Spleen (tissue), 13 donors: ENCODE measurements around the gene KTI12. TPM values are rescaled to one million over a fixed set of nuclear protein-coding genes. Genes with fewer than 3 reads are reported as not detected.
"Not testable (repeated sequence)": the region's sequence is repeated elsewhere in the genome, so short reads cannot be mapped to it uniquely, and the experiment has no call there.

Experiments used
- DNase-seq: peaks from one replicate; pipeline ENCODE4 v3.0.0-alpha.2; 2020
- H3K27ac ChIP-seq, 8 donors: fragments of 200-600 bp; sonication (generic) in 7 of 8; 1 replicate in 4 of 8; 2 replicates in 4 of 8; pipeline versions ENCODE4 v1.5.0 to v1.8.0; 2016 to 2021; ENCODE audit warnings: inconsistent platforms in 4 of 8, mild to moderate bottlenecking in 4 of 8, moderate library complexity in 1 of 8
- H3K27me3 ChIP-seq, 7 donors: fragments of 200-600 bp; sonication (generic) in 6 of 7; replicated peaks in 1 of 7; 1 replicate in 4 of 7; 2 replicates in 3 of 7; pipeline versions ENCODE4 v1.5.0 to v1.8.0; 2016 to 2021; ENCODE audit warnings: inconsistent platforms in 3 of 7, mild to moderate bottlenecking in 1 of 7
- H3K36me3 ChIP-seq, 6 donors: fragments of 200-600 bp; sonication (generic) in 5 of 6; 1 replicate in 4 of 6; 2 replicates in 2 of 6; pipeline versions ENCODE4 v1.5.0 to v1.8.0; 2016 to 2021; ENCODE audit warnings: inconsistent platforms in 2 of 6
- H3K4me1 ChIP-seq, 6 donors: fragments of 200-600 bp; sonication (generic) in 5 of 6; 1 replicate in 3 of 6; 2 replicates in 3 of 6; pipeline versions ENCODE4 v1.5.0 to v1.8.0; 2016 to 2021; ENCODE audit warnings: inconsistent platforms in 3 of 6
- H3K4me3 ChIP-seq, 8 donors: fragments of 200-600 bp; sonication (generic) in 7 of 8; 1 replicate in 4 of 8; 2 replicates in 4 of 8; pipeline versions ENCODE4 v1.5.0 to v1.8.0; 2016 to 2021; ENCODE audit warnings: inconsistent platforms in 4 of 8, mild to moderate bottlenecking in 4 of 8, moderate library complexity in 2 of 8
- H3K9me3 ChIP-seq, 8 donors: fragments of 200-600 bp; sonication (generic) in 7 of 8; 1 replicate in 4 of 8; 2 replicates in 4 of 8; pipeline versions ENCODE4 v1.5.0 to v1.8.0; 2016 to 2021; ENCODE audit warnings: inconsistent platforms in 4 of 8
- CTCF ChIP-seq, 11 experiments: fragments of 200-600 bp in 7 of 11; fragments of 450-650 bp in 4 of 11; sonication (generic) in 4 of 11; IDR thresholded peaks in 8 of 11; conservative IDR thresholded peaks in 3 of 11; 1 replicate in 7 of 11; 2 replicates in 4 of 11; pipeline versions ENCODE4 v1.4.0 to v1.8.0; 2016 to 2021; ENCODE audit warnings: antibody characterized with exemption in 11 of 11, inconsistent platforms in 4 of 11, mild to moderate bottlenecking in 1 of 11
- POLR2A ChIP-seq, 3 donors: fragments of 450-650 bp; IDR thresholded peaks; one replicate each; pipeline ENCODE4 v1.5.1; 2017; ENCODE audit warnings: antibody characterized with exemption in 3 of 3, mild to moderate bottlenecking in 1 of 3
- POLR2AphosphoS5 ChIP-seq, 3 donors: sonication (generic); formaldehyde crosslinking; IDR thresholded peaks; one replicate each; pipeline ENCODE4 v1.5.1; 2017; ENCODE audit warnings: antibody characterized with exemption in 3 of 3
- whole genome bisulfite sequencing, 5 donors: extraction: QIAGEN DNeasy Blood & Tissue Kit in 3 of 5; methylation state at CpG; one replicate each; pipeline versions ENCODE4 v1.1.5 to v1.1.7; 2013 to 2018; 5-methylcytosine and 5-hydroxymethylcytosine counted together
- intact Hi-C: fragments of 100-400 bp; cut with DNase I; formaldehyde crosslinking; loops from one replicate; pipeline ENCODE4 v1.15.0; 2023; ENCODE audit warnings: low total_unique reads
- long read RNA-seq, 2 donors: transcript quantifications; one replicate each; lab custom pipeline, GENCODE V29; 2026
- polyA plus RNA-seq, 3 donors: library from polyadenylated mRNA; stranded (reverse); fragments of 200-250 nt; gene quantifications; one replicate each; pipeline ENCODE4 v1.2.1, GENCODE V29; 2013
- total RNA-seq, 7 donors: library from RNA; depleted of rRNA in 3 of 7; stranded (reverse); fragments of >200 nt in 3 of 7; fragmentation: NEBNext Ultra II Directional in 4 of 7; extraction: Animal tissue kit (Norgen Biotek cat#: 25700) in 4 of 7; gene quantifications; one replicate each; pipeline versions ENCODE4 v1.1.0 to v1.2.1, GENCODE V29; 2016 to 2021
- donor health status: healthy with polysubstance abuse.
- donor health status: DM: no; HTN: no; CAD: no; lungs with moderate emphysema.
- donor health status: DM: no; HTN: no; CAD: no.
- donor health status: Bipolar disorder and iron deficiency.
- donor health status: healthy.
- donor health status: DM: no; HTN: no; CAD: no.
- donor health status: DM: yes; HTN: yes; CAD: no.

KTI12 gene
- total RNA-seq (10 to 100 TPM in 3 of 7 donors, 1 to 10 TPM in 4; 7.4 to 15.7 (median 9.5) TPM), polyA plus RNA-seq (10 to 100 TPM in 2 of 3 donors, 1 to 10 TPM in 1; 9.4 to 14.5 (median 12.0) TPM)
- long read RNA-seq, donor 1, transcript KTI12-201 (1 exons, 1,714 nt), result major isoform, 5 of 5 reads
- long read RNA-seq, donor 1, partial matches to known transcripts, result 0 of 5 reads
- long read RNA-seq, donor 1, other reads (novel, unspliced or antisense), result 0 of 5 reads
- long read RNA-seq, donor 2, transcript KTI12-201 (1 exons, 1,714 nt), result major isoform, 6 of 6 reads
- long read RNA-seq, donor 2, partial matches to known transcripts, result 0 of 6 reads
- long read RNA-seq, donor 2, other reads (novel, unspliced or antisense), result 0 of 6 reads

- Histone ChIP-seq H3K4me1 (peaks cover 20 to 53% (median 35%) of the 10 kb centered on the region in 6 donors), H3K36me3 (peaks cover 0 to 36% (median 12%) of the 10 kb centered on the region in 6 donors), H3K27me3 (no peaks in the 10 kb centered on the region), H3K27ac (peak within 1 kb of the TSS; percentile 73 to 97 (median 89)), H3K4me3 (peak within 1 kb of the TSS; percentile 74 to 98 (median 80)), H3K9me3 (no peaks in the 10 kb centered on the region)
- intact Hi-C loops, result no loop called here
- WGBS, 5 donors, result 2 to 4% (median 3%) methylated on average over 57 to 78 of the region's 78 CpGs
- TF ChIP-seq POLR2AphosphoS5 (IDR thresholded peaks at IDR 0.05) (peak; percentile 96 to 98 (median 97)), POLR2A (IDR thresholded peaks at IDR 0.05) (peak in 1 of 3 donors; percentile 23), CTCF (IDR thresholded peaks at IDR 0.05 in 8 of 11, conservative IDR thresholded peaks at IDR 0.05 in 3 of 11) (no peak)
- DNase-seq, result peak; percentile 96
These were observed at the start of gene KTI12 for GRCh38 chr1:52033190-52034049. TSS of gene KTI12 (minus strand) at chr1:52033810. CDS start at chr1:52033761, 49 bp downstream.

- DNase-seq, result no peak
- Histone ChIP-seq H3K36me3 (peaks cover 0 to 75% (median 16%) of the 10 kb centered on the region in 6 donors), H3K4me3 (no peak overlapping the region), H3K4me1 (no peaks in the 10 kb centered on the region), H3K9me3 (no peaks in the 10 kb centered on the region), H3K27ac (no peak overlapping the region), H3K27me3 (no peaks in the 10 kb centered on the region)
- intact Hi-C loops, result no loop called here
- 68 to 81% (median 77%) methylated on average over 3 of the region's 3 CpGs for WGBS, 5 donors
- TF ChIP-seq POLR2A (IDR thresholded peaks at IDR 0.05) (no peak), CTCF (IDR thresholded peaks at IDR 0.05 in 8 of 11, conservative IDR thresholded peaks at IDR 0.05 in 3 of 11) (no peak), POLR2AphosphoS5 (IDR thresholded peaks at IDR 0.05) (no peak)
These were observed 46.4 kb upstream of the KTI12 start for GRCh38 chr1:52080014-52080415.

GRCh38 chr1:52077277-52077676 lies 43.7 kb upstream of the KTI12 start:
- H3K36me3 ChIP-seq, result peaks cover 0 to 75% (median 16%) of the 10 kb centered on the region in 6 donors
- H3K9me3 ChIP-seq, H3K27me3 ChIP-seq, DNase-seq, intact Hi-C loops, H3K4me1 ChIP-seq, H3K4me3 ChIP-seq, H3K27ac ChIP-seq: not testable (repeated sequence)
- 74 to 97% (median 92%) methylated on average over 6 of the region's 6 CpGs for WGBS, 5 donors

GRCh38 chr1:52072291-52072690 lies 38.7 kb upstream of the KTI12 start:
- DNase-seq, result no peak
- 79 to 97% (median 82%) methylated on average over 6 of the region's 6 CpGs for WGBS, 5 donors
- Histone ChIP-seq H3K4me3 (no peak overlapping the region), H3K36me3 (peaks cover 0 to 88% (median 15%) of the 10 kb centered on the region in 6 donors), H3K4me1 (peaks cover 0 to 22% (median 2%) of the 10 kb centered on the region in 6 donors), H3K9me3 (no peaks in the 10 kb centered on the region), H3K27ac (no peak overlapping the region), H3K27me3 (no peaks in the 10 kb centered on the region)
- intact Hi-C loops, result no loop called here
- TF ChIP-seq POLR2A (IDR thresholded peaks at IDR 0.05) (no peak), CTCF (IDR thresholded peaks at IDR 0.05 in 8 of 11, conservative IDR thresholded peaks at IDR 0.05 in 3 of 11) (no peak), POLR2AphosphoS5 (IDR thresholded peaks at IDR 0.05) (no peak)
